NCI-H1105 treated with DMSO at 0.1 percent for 48 hours (cell line): ENCODE measurements around the gene HCRTR1.
"Not testable (repeated sequence)": the region's sequence is repeated elsewhere in the genome, so short reads cannot be mapped to it uniquely, and the experiment has no call there.

Experiments
- DNase-seq: peaks from one replicate; lab custom pipeline; 2025; lab: John Stamatoyannopoulos, UW

Gene HCRTR1

GRCh38 chr1:31581821-31582810 is 35.4 kb upstream of the HCRTR1 start:
- no peak for DNase-seq

DNA sequence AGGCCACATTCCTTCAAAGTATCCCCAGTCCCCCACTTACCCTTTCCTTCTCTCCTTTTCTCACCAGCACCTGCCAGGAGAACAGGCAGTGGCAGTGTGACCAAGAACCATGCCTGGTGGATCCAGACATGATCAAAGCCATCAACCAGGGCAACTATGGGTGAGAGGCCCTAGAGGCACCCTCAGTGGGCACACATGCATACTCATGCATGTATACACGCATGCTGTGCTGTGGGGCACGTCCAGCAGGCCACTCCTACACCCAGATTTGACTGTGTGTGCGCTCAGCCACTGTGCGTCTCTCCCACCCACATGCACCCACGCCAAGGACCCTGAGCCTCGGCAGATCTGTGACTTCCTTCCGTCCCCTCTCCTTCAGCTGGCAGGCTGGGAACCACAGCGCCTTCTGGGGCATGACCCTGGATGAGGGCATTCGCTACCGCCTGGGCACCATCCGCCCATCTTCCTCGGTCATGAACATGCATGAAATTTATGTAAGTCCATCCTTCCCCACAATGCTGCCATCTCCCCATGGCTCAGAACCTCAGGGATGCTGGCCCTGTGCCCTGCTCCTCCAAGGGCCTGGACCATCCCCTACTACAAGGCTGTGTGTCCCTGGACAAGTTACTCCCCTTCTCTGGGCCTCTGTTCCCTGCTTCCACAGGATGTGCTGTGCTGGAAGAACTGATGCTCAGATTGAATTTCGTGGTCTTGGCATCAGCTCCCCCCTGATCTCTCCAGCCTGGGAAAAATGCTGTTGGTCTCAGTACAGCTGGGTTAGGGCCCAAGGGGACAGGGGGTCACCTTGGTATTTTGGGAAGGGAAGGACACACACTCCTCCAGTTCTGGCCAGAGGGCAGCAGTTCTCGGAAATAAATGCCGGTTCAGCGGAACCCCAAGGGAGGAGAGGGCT is 34.2 kb upstream of the HCRTR1 start:
- DNase-seq = no peak

- DNase-seq = no peak
These were observed 33.3 kb upstream of the HCRTR1 start for GRCh38 chr1:31583995-31584868.

GRCh38 chr1:31584869-31585735 is 32.4 kb upstream of the HCRTR1 start:
- DNase-seq = no peak

GRCh38 chr1:31585736-31586365 is 31.6 kb upstream of the HCRTR1 start:
- DNase-seq = no peak

- DNase-seq = no peak
These were observed 30.8 kb upstream of the HCRTR1 start for GRCh38 chr1:31586376-31587327.

GRCh38 chr1:31587328-31587699 is 30.2 kb upstream of the HCRTR1 start:
- DNase-seq = not testable (repeated sequence)

DNA sequence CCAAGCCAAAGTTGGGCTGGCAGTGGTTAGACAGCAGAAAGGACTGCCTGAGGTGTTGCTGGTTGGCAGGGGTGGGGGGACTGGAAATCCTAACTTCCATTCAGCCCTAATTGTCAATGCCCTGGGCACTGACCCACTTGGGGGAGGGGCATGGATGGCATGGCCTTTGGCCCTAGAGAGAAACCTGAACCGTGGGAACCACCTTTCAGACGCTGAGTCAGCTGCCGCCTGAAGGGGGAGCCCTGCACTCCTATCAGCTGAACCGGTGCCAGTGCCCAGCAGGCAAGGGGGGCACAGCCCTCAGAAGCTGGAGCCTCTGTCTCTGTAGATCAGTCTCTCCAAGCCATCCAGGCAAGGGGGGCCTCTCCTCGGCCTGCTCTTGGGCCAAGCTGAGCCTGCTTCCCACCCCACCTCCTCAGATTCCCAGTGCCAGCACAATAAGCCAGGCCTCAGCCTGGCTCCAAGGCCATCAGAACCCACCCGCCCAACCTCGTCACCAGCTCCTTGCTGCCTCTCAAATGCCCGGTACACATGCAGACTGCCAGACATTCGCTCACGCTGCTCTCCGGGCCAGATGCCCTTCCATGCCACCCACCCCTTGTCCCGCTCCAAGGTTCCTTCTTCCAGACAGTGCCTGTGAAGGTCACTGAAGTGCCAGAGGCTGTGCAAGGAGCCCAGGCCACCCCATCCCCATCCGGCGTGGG is 29.6 kb upstream of the HCRTR1 start:
- peak; percentile 23 for DNase-seq

- DNase-seq = no peak
These were observed 28.6 kb upstream of the HCRTR1 start for GRCh38 chr1:31588751-31589515.

GRCh38 chr1:31591425-31592093 is 25.9 kb upstream of the HCRTR1 start:
- no peak for DNase-seq

- DNase-seq = no peak
These were observed 25.4 kb upstream of the HCRTR1 start for GRCh38 chr1:31592132-31592531.

DNA sequence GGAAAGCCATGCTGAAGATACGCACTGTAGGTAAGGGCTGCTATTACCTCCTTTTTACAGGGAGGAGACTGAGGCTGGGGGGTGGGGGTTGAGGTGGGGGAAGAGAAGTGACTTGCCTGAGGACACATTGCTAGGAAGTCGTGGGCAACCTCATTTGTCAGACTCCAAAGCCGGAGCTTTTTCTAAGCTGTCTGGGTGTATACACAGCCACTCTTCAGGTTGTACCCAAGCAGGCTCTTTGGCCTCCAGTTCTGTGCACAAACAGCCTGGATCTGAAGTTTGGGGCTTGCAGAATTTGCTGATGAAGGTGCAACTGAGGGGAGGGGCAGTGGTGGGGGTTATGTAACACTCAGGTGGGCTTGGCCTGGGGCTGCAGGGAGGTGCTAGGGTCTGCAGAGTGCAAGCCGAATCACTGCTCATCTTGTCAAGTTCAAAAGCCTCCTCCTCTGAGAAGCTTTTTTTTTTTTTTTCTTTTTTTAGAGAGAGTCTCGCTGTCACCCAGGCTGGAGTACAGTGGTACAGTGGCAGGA is 24.3 kb upstream of the HCRTR1 start:
- DNase-seq = no peak

GRCh38 chr1:31593770-31594632 is 23.5 kb upstream of the HCRTR1 start:
- peak; percentile 70 for DNase-seq

DNA sequence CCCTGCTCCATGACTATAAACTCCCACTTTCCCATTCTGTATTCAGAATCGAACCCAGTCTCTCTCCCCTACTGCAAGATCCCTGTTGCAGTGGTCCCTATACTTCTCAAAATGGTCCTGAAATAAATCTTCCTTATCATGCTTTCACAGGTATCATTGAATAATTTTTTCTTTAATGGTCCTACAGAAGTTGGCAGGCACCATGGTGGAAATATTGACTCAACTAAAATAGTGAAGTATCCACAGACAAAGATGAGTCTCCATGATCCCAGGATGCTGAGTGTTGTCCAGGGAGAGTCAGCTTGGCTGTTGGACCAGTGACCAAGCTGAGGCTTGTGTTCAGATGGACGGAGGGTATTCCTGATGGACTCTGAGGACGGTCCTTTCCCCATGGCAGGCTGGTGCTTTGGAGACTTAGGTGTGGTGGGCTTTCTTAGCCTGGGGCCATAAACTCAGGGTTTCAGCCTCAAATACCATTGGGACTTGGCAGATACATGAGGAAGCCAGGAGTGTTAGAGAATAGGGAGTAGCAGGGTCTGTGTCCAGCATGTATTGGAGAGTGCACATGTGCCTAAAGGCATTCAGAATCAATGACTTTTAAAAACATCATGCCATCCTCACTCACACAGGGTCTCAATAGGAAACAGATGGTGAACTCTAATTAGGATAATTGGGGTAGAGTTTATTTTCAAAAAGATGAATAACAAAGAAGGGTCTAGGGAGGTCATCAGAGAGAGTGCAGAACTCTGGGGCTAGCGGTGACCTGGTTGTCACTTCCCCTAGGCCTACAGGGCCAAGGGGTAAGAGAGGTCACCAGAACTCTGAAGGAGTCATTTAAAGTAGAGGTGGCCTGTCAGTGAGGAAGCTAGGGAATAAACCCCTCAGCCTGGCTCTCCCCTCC is 21.4 kb upstream of the HCRTR1 start:
- DNase-seq = no peak

- DNase-seq = no peak
These were observed 20.8 kb upstream of the HCRTR1 start for GRCh38 chr1:31596737-31597097.
